Measurements from ENCODE around the gene GPATCH2L.

DNA sequence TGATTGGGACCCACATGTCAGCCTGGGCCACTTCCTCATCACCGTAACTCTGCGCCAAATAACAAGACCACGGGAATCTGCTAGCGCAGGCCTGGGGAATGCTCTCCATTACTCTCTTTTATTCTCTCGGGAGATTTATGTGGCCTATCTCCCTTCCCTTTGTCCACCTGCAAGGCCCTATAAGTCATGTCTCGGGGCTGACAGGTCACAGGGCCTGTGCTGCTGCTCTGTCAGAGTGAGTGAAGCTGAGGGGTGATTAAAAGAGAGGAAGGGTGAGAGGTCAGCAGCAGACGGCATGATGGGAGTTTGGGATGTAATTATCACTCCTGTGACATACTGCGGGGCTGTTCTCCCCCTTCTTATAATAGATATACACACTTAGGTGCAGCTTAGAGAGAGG, 26.2 kb upstream of the GPATCH2L start:
- TF ChIP-seq EZH2 (optimal IDR thresholded peaks at IDR 0.05; ENCODE audit: low read depth, low read length), result no peak
- TF ChIP-seq, protein P1, sequence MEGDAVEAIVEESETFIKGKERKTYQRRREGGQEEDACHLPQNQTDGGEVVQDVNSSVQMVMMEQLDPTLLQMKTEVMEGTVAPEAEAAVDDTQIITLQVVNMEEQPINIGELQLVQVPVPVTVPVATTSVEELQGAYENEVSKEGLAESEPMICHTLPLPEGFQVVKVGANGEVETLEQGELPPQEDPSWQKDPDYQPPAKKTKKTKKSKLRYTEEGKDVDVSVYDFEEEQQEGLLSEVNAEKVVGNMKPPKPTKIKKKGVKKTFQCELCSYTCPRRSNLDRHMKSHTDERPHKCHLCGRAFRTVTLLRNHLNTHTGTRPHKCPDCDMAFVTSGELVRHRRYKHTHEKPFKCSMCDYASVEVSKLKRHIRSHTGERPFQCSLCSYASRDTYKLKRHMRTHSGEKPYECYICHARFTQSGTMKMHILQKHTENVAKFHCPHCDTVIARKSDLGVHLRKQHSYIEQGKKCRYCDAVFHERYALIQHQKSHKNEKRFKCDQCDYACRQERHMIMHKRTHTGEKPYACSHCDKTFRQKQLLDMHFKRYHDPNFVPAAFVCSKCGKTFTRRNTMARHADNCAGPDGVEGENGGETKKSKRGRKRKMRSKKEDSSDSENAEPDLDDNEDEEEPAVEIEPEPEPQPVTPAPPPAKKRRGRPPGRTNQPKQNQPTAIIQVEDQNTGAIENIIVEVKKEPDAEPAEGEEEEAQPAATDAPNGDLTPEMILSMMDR (IDR thresholded peaks at IDR 0.05; ENCODE audit: low read length), result no peak
- TF ChIP-seq EZH2phosphoT487 (IDR thresholded peaks at IDR 0.05; ENCODE audit: low read length), result no peak
